ENCODE measurements around the gene CX3CL1. TPM values are rescaled to one million over a fixed set of nuclear protein-coding genes. Genes with fewer than 3 reads are reported as not detected.
A peak's percentile ranks its signal among the peaks of the same experiment; 100 is the strongest.

Gene CX3CL1
- total and polyA plus RNA-seq, 9 of the 15 experiments (the other 6 are each of a cell fraction or from before 2014, with no cell fraction given): 0.09 TPM; not detected in 8

GRCh38 chr16:57419506-57419905 lies 47.2 kb downstream of the CX3CL1 start (continued):
- TF ChIP-seq KDM5B (IDR thresholded peaks at IDR 0.05; ENCODE audit: insufficient replicate concordance, low read depth, low read length): no peak
- TF ChIP-seq KDM1A (IDR thresholded peaks at IDR 0.05): no peak

GRCh38 chr16:57422026-57422944 lies 50.0 kb downstream of the CX3CL1 start:
- Histone ChIP-seq H3K27me3 (ENCODE audit: control insufficient read depth in 2 of 2, insufficient read depth in 2 of 2, low read length in 2 of 2) (no peaks in the 10 kb centered on the region), H3K36me3 (ENCODE audit: control insufficient read depth, insufficient read depth, low read length) (peaks cover 3% of the 10 kb centered on the region; the same call in 1 of the 3 replicates), H3K9me3 (replicated peaks; ENCODE audit: control insufficient read depth, insufficient read depth, low read depth, low read length) (no peaks in the 10 kb centered on the region), H3K4me3 (no peak overlapping the region), H3K27ac (ENCODE audit: extremely low read depth, low read depth, low read length) (peak overlapping the region; percentile 27; the same call in 1 of the 3 replicates), H3K9me1 (ENCODE audit: control insufficient read depth, insufficient read depth, low read length) (no peaks in the 10 kb centered on the region), H3K9ac (ENCODE audit: insufficient read depth in 1 of 2, low read depth in 2 of 2, low read length in 2 of 2) (0 out of 4 replicates have a peak overlapping the region, but pooled peaks of 1 of the 2 experiments have one; percentile 12), H2AFZ (ENCODE audit: low read depth, low read length) (peak overlapping the region; percentile 91), H3K4me1 (replicated peaks in 1 of 2; ENCODE audit: control insufficient read depth in 2 of 2, insufficient read depth in 2 of 2, low read length in 2 of 2) (peaks cover 3 to 4% of the 10 kb centered on the region in 2 experiments; a peak in 4 of 5 replicates), H4K20me1 (replicated peaks; ENCODE audit: control insufficient read depth, insufficient read depth, low read length) (no peaks in the 10 kb centered on the region), H3K4me2 (ENCODE audit: insufficient read depth, low read length) (peak overlapping the region; percentile 56; the same call in 1 of the 2 replicates), H3K79me2 (ENCODE audit: control insufficient read depth, insufficient read depth, low read length) (no peaks in the 10 kb centered on the region)
- WGBS (ENCODE audit: insufficient coverage, low coverage, missing lambda C conversion rate): 10% methylated on average over 10 of the region's 10 CpGs
- in situ Hi-C loops (cut with MboI) (no loop called here), intact Hi-C loops (cut with micrococcal nuclease) (loop anchor here (1.0 kb wide), 1 partner anchor 122 kb away; no protein-coding TSS in a partner anchor)
- peak; percentile 89 for FAIRE-seq
- BruUV-seq (replicated peaks): no TSS peak
- peak; percentile 45 to 76 (median 58) for DNase-seq (ENCODE audit: extremely low read depth in 1 of 4, low spot score in 3 of 4)
- CTCF ChIA-PET (ENCODE audit: low intra/inter-chr PET ratio): interaction anchor here (0.6 to 8.4 kb wide), 2 partner anchors 120 to 339 kb away, joined by 5 to 109 read pairs; no protein-coding TSS in a partner anchor
- POLR2A ChIA-PET: interaction anchor here (1.0 to 2.0 kb wide), 2 partner anchors 11 to 40 kb away, joined by 3 to 8 read pairs; partner anchors contain the start of gene POLR2C
- ATAC-seq: peak; percentile 89
- TF ChIP-seq, protein P1, sequence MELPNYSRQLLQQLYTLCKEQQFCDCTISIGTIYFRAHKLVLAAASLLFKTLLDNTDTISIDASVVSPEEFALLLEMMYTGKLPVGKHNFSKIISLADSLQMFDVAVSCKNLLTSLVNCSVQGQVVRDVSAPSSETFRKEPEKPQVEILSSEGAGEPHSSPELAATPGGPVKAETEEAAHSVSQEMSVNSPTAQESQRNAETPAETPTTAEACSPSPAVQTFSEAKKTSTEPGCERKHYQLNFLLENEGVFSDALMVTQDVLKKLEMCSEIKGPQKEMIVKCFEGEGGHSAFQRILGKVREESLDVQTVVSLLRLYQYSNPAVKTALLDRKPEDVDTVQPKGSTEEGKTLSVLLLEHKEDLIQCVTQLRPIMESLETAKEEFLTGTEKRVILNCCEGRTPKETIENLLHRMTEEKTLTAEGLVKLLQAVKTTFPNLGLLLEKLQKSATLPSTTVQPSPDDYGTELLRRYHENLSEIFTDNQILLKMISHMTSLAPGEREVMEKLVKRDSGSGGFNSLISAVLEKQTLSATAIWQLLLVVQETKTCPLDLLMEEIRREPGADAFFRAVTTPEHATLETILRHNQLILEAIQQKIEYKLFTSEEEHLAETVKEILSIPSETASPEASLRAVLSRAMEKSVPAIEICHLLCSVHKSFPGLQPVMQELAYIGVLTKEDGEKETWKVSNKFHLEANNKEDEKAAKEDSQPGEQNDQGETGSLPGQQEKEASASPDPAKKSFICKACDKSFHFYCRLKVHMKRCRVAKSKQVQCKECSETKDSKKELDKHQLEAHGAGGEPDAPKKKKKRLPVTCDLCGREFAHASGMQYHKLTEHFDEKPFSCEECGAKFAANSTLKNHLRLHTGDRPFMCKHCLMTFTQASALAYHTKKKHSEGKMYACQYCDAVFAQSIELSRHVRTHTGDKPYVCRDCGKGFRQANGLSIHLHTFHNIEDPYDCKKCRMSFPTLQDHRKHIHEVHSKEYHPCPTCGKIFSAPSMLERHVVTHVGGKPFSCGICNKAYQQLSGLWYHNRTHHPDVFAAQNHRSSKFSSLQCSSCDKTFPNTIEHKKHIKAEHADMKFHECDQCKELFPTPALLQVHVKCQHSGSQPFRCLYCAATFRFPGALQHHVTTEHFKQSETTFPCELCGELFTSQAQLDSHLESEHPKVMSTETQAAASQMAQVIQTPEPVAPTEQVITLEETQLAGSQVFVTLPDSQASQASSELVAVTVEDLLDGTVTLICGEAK (IDR thresholded peaks at IDR 0.05): peak; percentile 81
- TF ChIP-seq, protein P1 (CRISPR knock-in tag; IDR thresholded peaks at IDR 0.05): no peak
- TF ChIP-seq ZC3H4 (CRISPR knock-in tag; IDR thresholded peaks at IDR 0.05; ENCODE audit: borderline replicate concordance): no peak
- TF ChIP-seq ATF4 (CRISPR knock-in tag; IDR thresholded peaks at IDR 0.05): no peak
- TF ChIP-seq MEF2A (IDR thresholded peaks at IDR 0.05; ENCODE audit: control insufficient read depth, low read depth, low read length): no peak
- no peak for TF ChIP-seq TCF7L2 (IDR thresholded peaks at IDR 0.05; ENCODE audit: low read depth, low read length)
- TF ChIP-seq NFE2 (IDR thresholded peaks at IDR 0.05; ENCODE audit: low read depth): no peak

All from K562 (cell line).